ENCODE results near the gene MOGAT3.

The MOGAT3 gene

DNA sequence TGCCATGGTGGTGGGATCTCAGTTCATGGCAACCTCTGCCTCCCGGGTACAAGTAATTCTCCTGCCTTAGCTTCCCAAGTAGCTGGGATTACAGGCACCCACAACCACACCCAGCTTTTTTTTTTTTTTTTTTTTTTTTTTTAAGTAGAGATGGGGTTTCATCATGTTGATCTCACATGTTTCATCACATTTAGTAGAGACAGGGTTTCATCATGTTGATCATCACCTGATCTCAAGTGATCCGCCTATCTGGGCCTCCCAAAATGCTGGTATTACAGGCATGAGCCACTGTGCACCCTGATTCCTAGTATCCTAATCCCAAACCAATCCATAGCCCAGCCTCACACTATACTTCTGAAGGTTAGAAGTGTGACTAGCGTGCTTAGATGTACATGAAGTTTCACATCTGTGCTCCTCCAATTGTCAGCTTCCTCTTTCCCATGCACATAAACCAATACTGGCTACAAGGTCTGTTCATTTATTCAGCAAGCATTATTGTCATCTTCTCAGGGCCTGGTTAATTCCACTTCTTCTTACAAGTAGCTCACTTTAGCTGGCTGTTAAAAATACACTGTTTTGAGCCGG is 13.9 kb downstream of the MOGAT3 start:
- H3K4me3 ChIP-seq (ENCODE audit: low read length): no peak overlapping the region
- DNase-seq (ENCODE audit: low read depth): peak; percentile 48
- no peak for TF ChIP-seq CTCF (IDR thresholded peaks at IDR 0.05; ENCODE audit: insufficient read depth, low read depth, low read length, missing control alignments)

- TF ChIP-seq CTCF (IDR thresholded peaks at IDR 0.05; ENCODE audit: insufficient read depth, low read depth, low read length, missing control alignments): no peak
- no peak overlapping the region for H3K4me3 ChIP-seq (ENCODE audit: low read length)
- no peak for DNase-seq (ENCODE audit: low read depth)
These were observed 14.6 kb downstream of the MOGAT3 start for GRCh38 chr7:101186194-101186593.

DNA sequence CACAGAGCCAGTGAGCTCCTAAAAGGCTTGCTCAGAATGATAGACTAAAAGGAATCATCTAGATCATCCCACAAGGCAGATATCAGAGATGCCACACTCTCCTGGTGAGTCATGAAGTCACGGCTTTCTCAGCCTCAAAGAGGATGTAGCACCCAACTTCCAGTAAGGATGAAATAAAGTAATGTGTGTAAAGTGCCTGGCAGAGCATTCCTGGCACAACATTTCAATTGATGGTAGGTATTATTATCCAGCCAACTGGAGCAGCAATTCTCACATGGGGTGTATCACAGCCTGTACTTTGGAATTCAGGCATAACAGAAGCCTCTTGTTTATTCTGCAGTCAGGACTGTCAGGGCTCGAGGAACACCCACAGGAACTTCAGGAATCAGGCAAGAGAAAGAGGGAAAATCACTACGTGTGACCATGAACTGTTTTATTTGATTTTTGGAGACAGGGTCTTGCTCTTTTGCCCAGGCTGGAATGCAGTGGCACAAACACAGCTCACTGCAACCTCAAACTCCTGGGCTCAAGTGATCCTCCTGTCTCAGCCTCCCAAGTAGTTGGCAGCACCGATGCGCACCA is 15.5 kb downstream of the MOGAT3 start:
- no peak overlapping the region for H3K4me3 ChIP-seq (ENCODE audit: low read length)
- no peak for TF ChIP-seq CTCF (IDR thresholded peaks at IDR 0.05; ENCODE audit: insufficient read depth, low read depth, low read length, missing control alignments)
- peak; percentile 46 for DNase-seq (ENCODE audit: low read depth)

- no peak within 1 kb of the TSS for H3K4me3 ChIP-seq (ENCODE audit: low read length)
- TF ChIP-seq CTCF (IDR thresholded peaks at IDR 0.05; ENCODE audit: insufficient read depth, low read depth, low read length, missing control alignments): no peak
- DNase-seq (ENCODE audit: low read depth): no peak
These were observed 20.6 kb downstream of the MOGAT3 start, which contains the start of gene NAT16 for GRCh38 chr7:101180130-101180755. TSS of gene NAT16 (minus strand) at chr7:101180293. CDS start at chr7:101174807, 5,486 bp downstream.

DNA sequence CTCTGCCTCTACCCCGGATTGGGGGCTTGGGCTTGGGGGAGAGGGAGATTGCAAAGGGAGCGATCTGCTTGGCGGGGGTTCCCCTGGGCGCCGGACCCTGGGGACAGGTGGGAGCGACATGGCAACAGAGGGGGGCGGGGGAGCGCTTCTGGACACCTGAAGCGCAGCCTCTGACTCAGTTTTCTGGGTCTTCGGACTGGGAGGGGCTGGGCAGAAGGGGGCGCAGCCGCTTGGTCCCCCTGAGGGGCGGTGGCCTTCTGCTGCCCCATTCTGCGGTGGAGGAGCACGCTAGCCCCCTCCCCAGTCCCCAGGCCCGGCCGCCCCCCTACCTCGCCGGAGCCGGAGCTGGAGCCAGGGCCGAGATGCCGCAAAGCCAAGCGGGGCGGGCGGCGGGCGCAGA is 21.1 kb downstream of the MOGAT3 start:
- TF ChIP-seq CTCF (IDR thresholded peaks at IDR 0.05; ENCODE audit: insufficient read depth, low read depth, low read length, missing control alignments): no peak
- no peak overlapping the region for H3K4me3 ChIP-seq (ENCODE audit: low read length)
- DNase-seq (ENCODE audit: low read depth): no peak

DNA sequence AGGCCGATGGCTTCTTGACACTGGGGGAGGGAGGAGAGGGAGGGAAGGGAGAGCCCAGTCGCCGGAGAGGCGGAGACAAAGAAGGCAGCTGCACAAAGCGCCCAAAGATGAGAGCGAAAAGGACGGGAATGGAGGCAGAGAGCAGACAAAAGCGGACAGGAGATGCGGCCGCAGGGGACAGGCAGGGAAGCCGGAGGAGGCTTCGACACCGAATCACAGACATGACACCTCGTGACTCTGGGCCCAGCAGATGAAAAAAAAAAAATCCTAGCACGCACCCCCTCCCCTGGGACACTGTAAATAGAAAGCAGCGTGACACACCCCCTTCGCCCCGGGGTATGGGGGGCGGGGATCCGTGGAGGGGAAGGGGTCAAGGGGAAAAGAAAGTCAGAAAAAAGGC is 21.7 kb downstream of the MOGAT3 start:
- no peak overlapping the region for H3K4me3 ChIP-seq (ENCODE audit: low read length)
- DNase-seq (ENCODE audit: low read depth): no peak
- no peak for TF ChIP-seq CTCF (IDR thresholded peaks at IDR 0.05; ENCODE audit: insufficient read depth, low read depth, low read length, missing control alignments)
